Activated naive CD8-positive, alpha-beta T cell (primary cell): ENCODE results near the gene CCR1.
"Not testable (repeated sequence)": the region's sequence is repeated elsewhere in the genome, so short reads cannot be mapped to it uniquely, and the experiment has no call there.

Experiments used
- H3K27ac Mint-ChIP-seq: one replicate; pipeline ENCODE4 v1.8.0; 2021; ENCODE audit warnings: mixed read lengths
- H3K27me3 Mint-ChIP-seq: one replicate; pipeline ENCODE4 v1.8.0; 2021; ENCODE audit warnings: mixed read lengths
- H3K36me3 Mint-ChIP-seq: one replicate; pipeline ENCODE4 v1.8.0; 2021; ENCODE audit warnings: mixed read lengths
- H3K4me1 Mint-ChIP-seq: one replicate; pipeline ENCODE4 v1.8.0; 2021; ENCODE audit warnings: low read depth, mixed read lengths
- H3K4me3 Mint-ChIP-seq: one replicate; pipeline ENCODE4 v1.8.0; 2021; ENCODE audit warnings: mild to moderate bottlenecking, mixed read lengths
- H3K9me3 Mint-ChIP-seq: one replicate; pipeline ENCODE4 v1.8.0; 2021; ENCODE audit warnings: low read depth, mixed read lengths

Gene CCR1

GRCh38 chr3:46221938-46222337 lies 13.8 kb upstream of the CCR1 start:
- H3K4me1 Mint-ChIP-seq, result no peaks in the 10 kb centered on the region
- no peak overlapping the region for H3K27ac Mint-ChIP-seq
- H3K27me3 Mint-ChIP-seq, result no peaks in the 10 kb centered on the region
- peaks cover 2% of the 10 kb centered on the region for H3K36me3 Mint-ChIP-seq
- H3K4me3 Mint-ChIP-seq, result no peak overlapping the region
- peaks cover 3% of the 10 kb centered on the region for H3K9me3 Mint-ChIP-seq

- Mint-ChIP-seq H3K4me1 (no peaks in the 10 kb centered on the region), H3K9me3 (peaks cover 3% of the 10 kb centered on the region), H3K4me3 (no peak overlapping the region), H3K36me3 (peaks cover 2% of the 10 kb centered on the region), H3K27ac (no peak overlapping the region), H3K27me3 (no peaks in the 10 kb centered on the region)
Measured at GRCh38 chr3:46221391-46221790, 13.3 kb upstream of the CCR1 start.

- H3K36me3 Mint-ChIP-seq, result peaks cover 2% of the 10 kb centered on the region
- H3K27ac Mint-ChIP-seq, result no peak overlapping the region
- no peaks in the 10 kb centered on the region for H3K4me1 Mint-ChIP-seq
- H3K27me3 Mint-ChIP-seq, result no peaks in the 10 kb centered on the region
- H3K4me3 Mint-ChIP-seq, result no peak overlapping the region
- peaks cover 3% of the 10 kb centered on the region for H3K9me3 Mint-ChIP-seq
Measured at GRCh38 chr3:46218196-46218709, 10.1 kb upstream of the CCR1 start.

- H3K36me3 Mint-ChIP-seq, result peaks cover 2% of the 10 kb centered on the region
Measured at GRCh38 chr3:46215810-46216414, 7.8 kb upstream of the CCR1 start.

GRCh38 chr3:46214751-46215352 lies 6.7 kb upstream of the CCR1 start:
- no peak overlapping the region for H3K4me3 Mint-ChIP-seq
- no peak overlapping the region for H3K27ac Mint-ChIP-seq
- H3K4me1 Mint-ChIP-seq, result no peaks in the 10 kb centered on the region
- H3K36me3 Mint-ChIP-seq, result peaks cover 2% of the 10 kb centered on the region
- H3K9me3 Mint-ChIP-seq, result peaks cover 3% of the 10 kb centered on the region
- no peaks in the 10 kb centered on the region for H3K27me3 Mint-ChIP-seq

More at GRCh38 chr3:46215810-46216414, 7.8 kb upstream of the CCR1 start:
- no peak overlapping the region for H3K27ac Mint-ChIP-seq
- no peaks in the 10 kb centered on the region for H3K27me3 Mint-ChIP-seq
- no peak overlapping the region for H3K4me3 Mint-ChIP-seq
- H3K4me1 Mint-ChIP-seq, result no peaks in the 10 kb centered on the region
- H3K9me3 Mint-ChIP-seq, result peaks cover 3% of the 10 kb centered on the region

GRCh38 chr3:46213201-46213600 lies 5.1 kb upstream of the CCR1 start:
- Mint-ChIP-seq H3K36me3 (no peaks in the 10 kb centered on the region), H3K9me3 (no peaks in the 10 kb centered on the region), H3K4me3 (no peak overlapping the region), H3K27me3 (no peaks in the 10 kb centered on the region), H3K4me1 (peaks cover 12% of the 10 kb centered on the region), H3K27ac (no peak overlapping the region)

- Mint-ChIP-seq H3K4me3 (no peak overlapping the region), H3K36me3 (no peaks in the 10 kb centered on the region), H3K27me3 (no peaks in the 10 kb centered on the region), H3K27ac (no peak overlapping the region), H3K9me3 (no peaks in the 10 kb centered on the region), H3K4me1 (peaks cover 21% of the 10 kb centered on the region)
Measured at GRCh38 chr3:46212101-46212500, 4.0 kb upstream of the CCR1 start.

GRCh38 chr3:46209746-46210470 lies 1.8 kb upstream of the CCR1 start:
- H3K27ac Mint-ChIP-seq, result no peak overlapping the region
- no peaks in the 10 kb centered on the region for H3K9me3 Mint-ChIP-seq
- H3K4me3 Mint-ChIP-seq, result no peak overlapping the region
- no peaks in the 10 kb centered on the region for H3K36me3 Mint-ChIP-seq
- H3K27me3 Mint-ChIP-seq, result no peaks in the 10 kb centered on the region
- H3K4me1 Mint-ChIP-seq, result peaks cover 21% of the 10 kb centered on the region

- H3K4me3 Mint-ChIP-seq, result no peak overlapping the region
Measured at GRCh38 chr3:46209053-46209452, 940 bp upstream of the CCR1 start.

GRCh38 chr3:46207514-46207913 lies 599 bp downstream of the CCR1 start:
- H3K9me3 Mint-ChIP-seq, H3K27ac Mint-ChIP-seq, H3K27me3 Mint-ChIP-seq, H3K4me3 Mint-ChIP-seq, H3K36me3 Mint-ChIP-seq: not testable (repeated sequence)
- H3K4me1 Mint-ChIP-seq, result peaks cover 21% of the 10 kb centered on the region

More at GRCh38 chr3:46209053-46209452, 940 bp upstream of the CCR1 start:
- H3K4me1 Mint-ChIP-seq, result peaks cover 21% of the 10 kb centered on the region
- no peaks in the 10 kb centered on the region for H3K9me3 Mint-ChIP-seq
- no peak overlapping the region for H3K27ac Mint-ChIP-seq
- no peaks in the 10 kb centered on the region for H3K27me3 Mint-ChIP-seq
- no peaks in the 10 kb centered on the region for H3K36me3 Mint-ChIP-seq

GRCh38 chr3:46206282-46207015 lies 1.7 kb downstream of the CCR1 start:
- H3K27me3 Mint-ChIP-seq, result no peaks in the 10 kb centered on the region
- no peak overlapping the region for H3K27ac Mint-ChIP-seq
- no peaks in the 10 kb centered on the region for H3K9me3 Mint-ChIP-seq
- H3K4me3 Mint-ChIP-seq, result no peak overlapping the region
- no peaks in the 10 kb centered on the region for H3K36me3 Mint-ChIP-seq
- peaks cover 21% of the 10 kb centered on the region for H3K4me1 Mint-ChIP-seq

GRCh38 chr3:46205286-46205960 lies 2.7 kb downstream of the CCR1 start:
- no peak overlapping the region for H3K4me3 Mint-ChIP-seq
- H3K27ac Mint-ChIP-seq, result no peak overlapping the region
- no peaks in the 10 kb centered on the region for H3K9me3 Mint-ChIP-seq
- no peaks in the 10 kb centered on the region for H3K36me3 Mint-ChIP-seq
- no peaks in the 10 kb centered on the region for H3K27me3 Mint-ChIP-seq
- peaks cover 21% of the 10 kb centered on the region for H3K4me1 Mint-ChIP-seq

GRCh38 chr3:46203681-46204080 lies 4.4 kb downstream of the CCR1 start:
- Mint-ChIP-seq H3K27ac (no peak overlapping the region), H3K9me3 (no peaks in the 10 kb centered on the region), H3K4me3 (no peak overlapping the region), H3K4me1 (peaks cover 14% of the 10 kb centered on the region), H3K27me3 (no peaks in the 10 kb centered on the region), H3K36me3 (no peaks in the 10 kb centered on the region)

- peaks cover 3% of the 10 kb centered on the region for H3K4me1 Mint-ChIP-seq
- no peak overlapping the region for H3K4me3 Mint-ChIP-seq
- H3K9me3 Mint-ChIP-seq, result no peaks in the 10 kb centered on the region
- H3K27ac Mint-ChIP-seq, result no peak overlapping the region
- no peaks in the 10 kb centered on the region for H3K36me3 Mint-ChIP-seq
- H3K27me3 Mint-ChIP-seq, result no peaks in the 10 kb centered on the region
Measured at GRCh38 chr3:46202535-46202934, 5.6 kb downstream of the CCR1 start.
